Pons (tissue), 1 donor: ENCODE results near the gene SLC22A31.

Experiments used
- DNase-seq: peaks from one replicate; pipeline ENCODE4 v3.0.0-alpha.2; 2016; ENCODE audit warnings: low spot score

SLC22A31 gene

GRCh38 chr16:89216315-89217137 is 16.2 kb upstream of the SLC22A31 start:
- DNase-seq = peak; percentile 87

GRCh38 chr16:89210904-89211515 is 10.7 kb upstream of the SLC22A31 start:
- no peak for DNase-seq

GRCh38 chr16:89210165-89210903 is 10.0 kb upstream of the SLC22A31 start:
- DNase-seq = no peak

GRCh38 chr16:89209522-89210044 is 9.2 kb upstream of the SLC22A31 start:
- no peak for DNase-seq

- no peak for DNase-seq
Measured at GRCh38 chr16:89207993-89208392, 7.7 kb upstream of the SLC22A31 start.

- no peak for DNase-seq
Measured at GRCh38 chr16:89202422-89203215, 2.3 kb upstream of the SLC22A31 start.

DNA sequence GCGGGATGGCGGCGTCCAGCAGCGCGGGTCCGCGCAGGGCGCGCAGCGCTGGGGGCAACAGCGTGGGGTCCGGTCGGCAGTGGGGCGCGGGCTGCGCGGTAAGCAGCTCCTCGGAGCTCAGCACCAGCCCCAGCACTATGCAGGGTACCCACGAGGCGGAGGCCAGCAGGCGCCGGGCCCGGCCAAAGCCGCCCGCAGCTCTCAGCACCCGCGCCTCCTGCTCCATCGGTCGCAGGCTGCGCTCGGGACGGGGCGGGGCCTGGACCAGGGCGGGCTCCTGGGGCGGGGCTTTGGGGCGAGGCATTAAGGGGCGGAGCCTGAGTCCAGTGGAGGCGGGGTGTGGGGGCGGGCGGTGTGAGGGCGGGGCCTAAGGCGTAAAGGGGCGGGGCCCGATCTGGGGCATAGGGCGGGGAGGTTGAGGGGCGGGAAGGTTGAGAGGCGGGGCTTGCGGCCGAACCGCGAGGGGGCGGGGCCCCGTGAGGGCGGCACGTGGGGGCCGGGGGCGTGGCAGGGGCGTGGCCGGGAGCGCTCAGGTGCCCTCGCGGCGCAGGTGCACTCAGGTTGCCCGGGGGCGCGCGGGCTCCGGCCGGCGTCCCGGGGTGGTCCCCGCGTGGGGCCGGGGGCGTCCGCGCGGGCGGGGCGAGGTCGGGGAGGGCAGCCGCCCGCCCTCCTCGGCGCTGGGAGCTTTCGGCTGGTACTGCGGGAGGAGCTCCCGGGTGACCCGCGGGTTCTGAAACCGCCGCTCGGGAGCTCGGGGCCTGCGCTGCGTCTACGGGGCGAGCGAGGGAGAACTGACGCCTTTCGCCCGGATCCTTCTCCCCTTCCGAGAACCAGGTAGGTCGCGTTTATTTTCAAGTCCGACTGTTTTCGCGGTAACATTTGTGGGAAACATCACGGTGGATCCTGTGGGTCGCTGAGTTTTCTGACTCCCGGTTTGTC is 1.4 kb upstream of the SLC22A31 start:
- DNase-seq = no peak

DNA sequence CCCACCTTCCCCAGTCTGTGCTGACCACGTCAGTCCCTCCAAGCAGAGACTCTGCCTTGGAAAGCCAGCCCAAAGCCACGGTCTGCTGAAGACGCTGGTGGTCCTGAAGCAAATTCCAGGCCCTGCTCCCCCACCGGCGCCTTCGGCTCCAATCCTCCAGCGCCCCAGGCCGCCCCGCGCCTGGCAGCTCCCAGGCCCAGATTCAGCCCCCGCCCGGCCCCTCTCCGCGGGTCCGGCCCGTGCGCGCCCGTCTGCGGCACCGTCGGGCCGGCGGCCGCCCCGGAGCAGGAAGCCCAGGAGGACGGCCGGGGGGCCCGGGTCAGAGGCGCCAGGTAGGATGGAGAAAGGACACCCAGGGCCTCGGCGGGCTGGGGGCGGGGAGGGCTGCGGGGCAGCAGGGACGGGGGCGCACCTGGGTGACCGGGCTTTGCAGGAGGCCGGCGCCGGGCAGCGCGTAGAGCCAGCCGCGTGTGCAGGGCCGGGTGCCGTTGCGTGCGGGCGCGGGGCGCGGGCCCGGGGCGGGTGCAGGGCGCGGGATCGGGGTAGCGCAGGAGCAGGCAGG is 594 bp upstream of the SLC22A31 start:
- no peak for DNase-seq

- DNase-seq = no peak
Measured at GRCh38 chr16:89199241-89200123, 855 bp downstream of the SLC22A31 start.

- no peak for DNase-seq
Measured at GRCh38 chr16:89198417-89199240, 1.7 kb downstream of the SLC22A31 start.

DNA sequence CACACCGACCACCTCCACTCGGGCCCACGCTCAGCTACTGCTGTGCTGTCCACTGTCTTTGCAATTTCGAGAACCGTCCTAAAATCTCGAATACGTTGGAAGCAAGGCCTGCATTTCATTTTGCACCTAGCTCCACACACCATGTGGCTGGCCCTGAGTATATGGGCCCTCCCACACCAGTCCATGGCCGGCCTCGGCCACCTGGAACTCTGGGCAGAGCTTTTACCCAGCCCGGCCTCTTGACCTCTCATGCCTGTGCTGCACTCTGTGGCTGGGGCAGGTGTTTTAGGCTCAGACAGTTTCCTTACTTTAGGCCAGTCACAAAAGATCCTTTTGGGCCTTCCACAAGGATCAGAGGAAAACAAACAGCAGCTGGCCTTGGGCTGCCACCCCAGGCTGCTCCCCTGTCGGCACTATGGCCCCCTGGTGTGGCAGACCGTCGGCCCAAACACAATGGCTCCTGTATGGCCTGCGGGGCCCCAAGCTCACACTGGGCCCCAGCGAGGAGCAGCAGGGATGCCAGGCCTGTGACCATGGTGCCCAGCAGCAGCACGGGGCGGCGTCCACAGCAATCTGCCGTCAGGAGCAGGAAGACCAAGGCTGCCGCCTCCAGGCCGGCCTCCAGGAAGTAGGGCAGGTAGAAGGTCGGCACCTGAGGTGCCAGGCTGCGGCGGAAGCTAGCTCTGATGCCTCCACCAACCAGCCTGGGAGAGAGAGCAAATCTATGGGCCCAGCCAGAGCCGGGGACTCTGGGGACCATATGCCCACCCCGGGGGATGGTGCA is 2.5 kb downstream of the SLC22A31 start:
- DNase-seq = no peak

GRCh38 chr16:89197033-89197632 is 3.2 kb downstream of the SLC22A31 start:
- no peak for DNase-seq

DNA sequence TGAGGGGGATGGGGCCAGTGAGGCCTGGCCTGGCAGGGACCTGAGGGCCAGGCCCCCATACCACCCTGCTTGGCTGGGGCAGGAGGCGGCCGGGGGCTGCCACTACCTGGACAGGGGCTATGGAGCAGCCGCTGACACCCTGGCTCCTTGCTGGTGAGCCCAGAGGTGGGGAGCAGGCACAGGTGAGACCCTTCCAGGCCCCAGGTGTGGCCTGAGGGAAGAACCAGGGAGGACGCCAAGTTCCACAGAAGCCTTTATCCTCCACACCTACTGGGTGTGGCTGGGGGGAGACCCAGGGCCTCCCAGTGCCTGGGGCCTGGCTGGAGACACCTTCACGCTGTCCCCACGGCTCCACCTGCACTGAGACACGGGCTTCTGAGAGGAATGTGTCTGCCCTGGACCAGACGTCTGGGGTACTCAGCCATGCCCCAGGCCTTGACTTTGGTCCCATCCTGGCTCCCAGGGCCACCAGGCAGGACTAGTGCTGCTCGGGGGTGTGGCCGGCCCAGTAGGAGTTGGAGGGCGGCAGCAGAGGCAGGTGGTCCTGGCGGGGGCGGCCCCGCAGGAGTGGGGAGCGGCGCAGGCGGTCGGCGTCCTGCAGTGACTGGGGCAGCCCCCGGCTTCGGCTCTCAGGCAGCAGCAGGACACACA is 4.7 kb downstream of the SLC22A31 start:
- DNase-seq = no peak

GRCh38 chr16:89194340-89195311 is 5.7 kb downstream of the SLC22A31 start:
- no peak for DNase-seq

DNA sequence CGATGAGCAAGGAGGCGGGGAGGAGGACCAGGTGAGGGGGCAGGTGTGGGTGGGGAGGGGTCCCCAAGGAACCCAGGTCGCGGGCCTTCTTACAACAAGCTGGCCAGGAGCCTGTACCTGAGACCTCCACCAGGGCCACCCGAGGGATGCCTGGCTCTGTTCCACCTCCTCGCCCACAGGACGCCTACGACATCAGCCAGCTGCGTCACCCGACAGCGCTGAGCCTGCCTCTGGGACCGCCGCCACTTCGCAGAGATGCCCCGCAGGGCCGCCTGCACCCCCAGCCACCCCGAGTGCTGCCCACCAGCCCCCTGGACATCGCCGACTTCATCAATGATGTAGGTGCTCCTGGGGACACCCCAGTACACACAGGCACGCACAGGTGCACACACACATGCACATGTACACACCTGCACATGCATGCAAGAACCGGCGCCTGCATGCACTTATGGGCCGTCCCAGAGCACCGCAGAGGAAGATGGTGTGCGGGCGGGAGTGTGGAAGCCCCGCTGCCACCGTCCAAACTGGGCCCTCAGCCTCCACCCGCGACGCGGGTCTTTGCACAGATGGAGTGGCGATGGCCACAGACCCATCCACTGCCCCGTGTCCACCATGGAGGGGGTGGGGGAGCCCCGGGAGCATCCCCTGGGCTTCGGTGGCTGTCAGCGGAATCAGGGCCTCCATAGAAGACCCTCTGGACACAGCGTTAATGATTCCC is 6.6 kb downstream of the SLC22A31 start:
- no peak for DNase-seq
